CD14-positive monocyte (primary cell): ENCODE measurements around the gene TSPAN19. TPM values are rescaled to one million over a fixed set of nuclear protein-coding genes. Genes with fewer than 3 reads are reported as not detected.

Source experiments
- DNase-seq, 3 donors: peaks; one replicate each; pipeline ENCODE4 v3.0.0-alpha.2; 2011 to 2022
- H2AFZ ChIP-seq: 2 replicates; pipeline ENCODE4 v1.6.0; 2012; ENCODE audit warnings: mild to moderate bottlenecking, low read depth, low read length, inconsistent platforms; ENCODE audit not compliant: insufficient read depth, poor library complexity, severe bottlenecking
- H3K27ac ChIP-seq, 2 donors: 1 replicate in 1 of 2; 2 replicates in 1 of 2; pipeline ENCODE4 v1.5.1; 2012 to 2013; ENCODE audit warnings: low read length in 2 of 2, control low read depth in 1 of 2, inconsistent platforms in 1 of 2, low read depth in 1 of 2, mild to moderate bottlenecking in 1 of 2
- H3K27me3 ChIP-seq, 2 donors: one replicate each; pipeline versions ENCODE4 v1.6.0 to v1.6.1; 2011 to 2013; ENCODE audit warnings: low read length in 2 of 2; ENCODE audit not compliant: control insufficient read depth in 2 of 2, insufficient read depth in 2 of 2
- H3K36me3 ChIP-seq, 2 donors: replicated peaks in 1 of 2; 1 replicate in 1 of 2; 2 replicates in 1 of 2; pipeline versions ENCODE4 v1.5.1 to v1.6.1; 2012 to 2013; ENCODE audit warnings: low read length in 2 of 2, control low read depth in 1 of 2, inconsistent platforms in 1 of 2, mild to moderate bottlenecking in 1 of 2; ENCODE audit not compliant: insufficient read depth in 2 of 2, control insufficient read depth in 1 of 2
- H3K4me1 ChIP-seq, 2 donors: 1 replicate in 1 of 2; 2 replicates in 1 of 2; pipeline versions ENCODE4 v1.5.1 to v1.6.1; 2012 to 2013; ENCODE audit warnings: low read length in 2 of 2, control low read depth in 1 of 2, inconsistent platforms in 1 of 2, mild to moderate bottlenecking in 1 of 2, moderate library complexity in 1 of 2; ENCODE audit not compliant: insufficient read depth in 2 of 2, control insufficient read depth in 1 of 2
- H3K4me2 ChIP-seq: replicated peaks from 2 replicates; pipeline ENCODE3; 2012; ENCODE audit warnings: low read length, moderate library complexity, mild to moderate bottlenecking; ENCODE audit not compliant: poor library complexity, severe bottlenecking; ENCODE audit errors: extremely low read depth
- H3K4me3 ChIP-seq, 3 experiments: fragments of 200-600 bp in 1 of 3; sonication (generic) in 1 of 3; replicated peaks in 1 of 3; 1 replicate in 2 of 3; 2 replicates in 1 of 3; pipeline ENCODE4 v1.5.1; 2011 to 2013; ENCODE audit warnings: low read length in 3 of 3, mild to moderate bottlenecking in 3 of 3, control low read depth in 2 of 3, low read depth in 2 of 3, inconsistent platforms in 1 of 3, moderate library complexity in 1 of 3
- H3K79me2 ChIP-seq: 2 replicates; pipeline ENCODE4 v1.6.0; 2012; ENCODE audit warnings: mild to moderate bottlenecking, control low read depth, inconsistent platforms, low read length, moderate library complexity; ENCODE audit not compliant: insufficient read depth
- H3K9ac ChIP-seq: 2 replicates; pipeline ENCODE4 v1.6.0; 2017; ENCODE audit warnings: low read length, mild to moderate bottlenecking; ENCODE audit not compliant: insufficient read depth, poor library complexity, severe bottlenecking
- H3K9me3 ChIP-seq, 2 donors: replicated peaks in 1 of 2; 1 replicate in 1 of 2; 2 replicates in 1 of 2; pipeline versions ENCODE4 v1.5.1 to v1.6.1; 2012 to 2013; ENCODE audit warnings: low read length in 2 of 2, control low read depth in 1 of 2; ENCODE audit not compliant: control insufficient read depth in 1 of 2, insufficient read depth in 1 of 2
- H4K20me1 ChIP-seq: 2 replicates; pipeline ENCODE4 v1.6.0; 2012; ENCODE audit warnings: mild to moderate bottlenecking, low read length, control low read depth, moderate library complexity; ENCODE audit not compliant: insufficient read depth
- H3K27ac Mint-ChIP-seq, 7 donors: one replicate each; pipeline ENCODE4 v1.8.0; 2020; ENCODE audit warnings: mild to moderate bottlenecking in 7 of 7, mixed read lengths in 7 of 7, moderate library complexity in 6 of 7, inconsistent platforms in 2 of 7
- H3K27me3 Mint-ChIP-seq, 3 donors: one replicate each; pipeline ENCODE4 v1.8.0; 2021 to 2022; ENCODE audit warnings: low read depth in 3 of 3, mild to moderate bottlenecking in 3 of 3, mixed read lengths in 3 of 3, moderate library complexity in 3 of 3, inconsistent platforms in 1 of 3
- H3K36me3 Mint-ChIP-seq, 2 donors: one replicate each; pipeline ENCODE4 v1.8.0; 2020; ENCODE audit warnings: mixed read lengths in 2 of 2, inconsistent platforms in 1 of 2, mild to moderate bottlenecking in 1 of 2
- H3K4me1 Mint-ChIP-seq: one replicate; pipeline ENCODE4 v1.8.0; 2020; ENCODE audit warnings: mild to moderate bottlenecking, mixed read lengths
- H3K4me3 Mint-ChIP-seq, 2 donors: one replicate each; pipeline ENCODE4 v1.8.0; 2020; ENCODE audit warnings: mild to moderate bottlenecking in 2 of 2, mixed read lengths in 2 of 2, moderate library complexity in 1 of 2
- H3K9me3 Mint-ChIP-seq, 7 donors: one replicate each; pipeline ENCODE4 v1.8.0; 2020 to 2022; ENCODE audit warnings: mixed read lengths in 7 of 7, mild to moderate bottlenecking in 6 of 7, moderate library complexity in 6 of 7, inconsistent platforms in 2 of 7
- WGBS: methylation state at CpG from one replicate; pipeline ENCODE4 v1.1.5; 2013; ENCODE audit warnings: missing lambda C conversion rate; ENCODE audit not compliant: insufficient coverage; 5-methylcytosine and 5-hydroxymethylcytosine counted together
- intact Hi-C, 2 donors: fragments of 100-400 bp; cut with micrococcal nuclease; formaldehyde crosslinking; loops; one replicate each; pipeline versions ENCODE4 v1.15.0 to v1.15.1; 2023
- polyA plus RNA-seq, 3 donors: library from polyadenylated mRNA; depleted of rRNA in 1 of 3; unstranded in 2 of 3; stranded (reverse) in 1 of 3; fragments of 300-500 nt in 2 of 3; fragments of >200 nt in 1 of 3; fragmentation: Illumina TruSeq in 2 of 3; gene quantifications; 1 replicate in 2 of 3; 2 replicates in 1 of 3; pipeline ENCODE4 v1.2.3, GENCODE V29; 2012 to 2021
- TF ChIP-seq, protein P1 (sequence below): fragments of 200-600 bp; IDR thresholded peaks from one replicate; pipeline ENCODE4 v1.8.0; 2022; ENCODE audit warnings: antibody characterized with exemption, mild to moderate bottlenecking

The TSPAN19 gene
- polyA plus RNA-seq, 3 donors = not detected

DNA sequence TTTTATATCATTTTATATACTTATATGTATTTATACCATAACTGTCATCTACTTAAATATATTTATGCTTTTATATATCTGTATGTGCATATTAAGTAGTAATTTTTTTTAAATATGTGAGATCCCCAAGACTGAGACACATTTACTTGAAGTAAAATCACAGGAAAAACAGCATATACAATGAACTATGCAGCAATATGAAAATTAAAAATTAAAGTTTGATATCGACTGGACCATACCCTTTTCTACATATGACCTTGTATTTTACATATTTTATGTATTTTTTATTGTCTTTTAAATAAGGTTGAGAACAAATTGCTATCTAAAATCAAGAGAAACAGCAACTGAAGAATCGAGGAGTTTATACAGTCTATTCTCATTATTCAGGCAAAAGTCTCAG is 50.0 kb downstream of the TSPAN19 start:
- no CpG with 5 or more reads among the region's 2 CpGs for WGBS
- no peak overlapping the region for H3K27ac ChIP-seq
- no peak overlapping the region for H2AFZ ChIP-seq
- no peak for DNase-seq
- H3K9me3 ChIP-seq = no peaks in the 10 kb centered on the region
- intact Hi-C loops = no loop called here
- H3K4me1 ChIP-seq = no peaks in the 10 kb centered on the region
- no peaks in the 10 kb centered on the region for H4K20me1 ChIP-seq
- H3K9ac ChIP-seq = no peak overlapping the region
- H3K4me2 ChIP-seq = no peak overlapping the region
- Mint-ChIP-seq H3K4me1 (no peaks in the 10 kb centered on the region), H3K9me3 (no peaks in the 10 kb centered on the region), H3K27ac (no peak overlapping the region), H3K4me3 (no peak overlapping the region), H3K36me3 (no peaks in the 10 kb centered on the region), H3K27me3 (no peaks in the 10 kb centered on the region)
- no peaks in the 10 kb centered on the region for H3K36me3 ChIP-seq
- no peaks in the 10 kb centered on the region for H3K79me2 ChIP-seq
- TF ChIP-seq, protein P1, sequence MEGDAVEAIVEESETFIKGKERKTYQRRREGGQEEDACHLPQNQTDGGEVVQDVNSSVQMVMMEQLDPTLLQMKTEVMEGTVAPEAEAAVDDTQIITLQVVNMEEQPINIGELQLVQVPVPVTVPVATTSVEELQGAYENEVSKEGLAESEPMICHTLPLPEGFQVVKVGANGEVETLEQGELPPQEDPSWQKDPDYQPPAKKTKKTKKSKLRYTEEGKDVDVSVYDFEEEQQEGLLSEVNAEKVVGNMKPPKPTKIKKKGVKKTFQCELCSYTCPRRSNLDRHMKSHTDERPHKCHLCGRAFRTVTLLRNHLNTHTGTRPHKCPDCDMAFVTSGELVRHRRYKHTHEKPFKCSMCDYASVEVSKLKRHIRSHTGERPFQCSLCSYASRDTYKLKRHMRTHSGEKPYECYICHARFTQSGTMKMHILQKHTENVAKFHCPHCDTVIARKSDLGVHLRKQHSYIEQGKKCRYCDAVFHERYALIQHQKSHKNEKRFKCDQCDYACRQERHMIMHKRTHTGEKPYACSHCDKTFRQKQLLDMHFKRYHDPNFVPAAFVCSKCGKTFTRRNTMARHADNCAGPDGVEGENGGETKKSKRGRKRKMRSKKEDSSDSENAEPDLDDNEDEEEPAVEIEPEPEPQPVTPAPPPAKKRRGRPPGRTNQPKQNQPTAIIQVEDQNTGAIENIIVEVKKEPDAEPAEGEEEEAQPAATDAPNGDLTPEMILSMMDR = no peak
- H3K27me3 ChIP-seq = no peaks in the 10 kb centered on the region
- H3K4me3 ChIP-seq = no peak overlapping the region

DNA sequence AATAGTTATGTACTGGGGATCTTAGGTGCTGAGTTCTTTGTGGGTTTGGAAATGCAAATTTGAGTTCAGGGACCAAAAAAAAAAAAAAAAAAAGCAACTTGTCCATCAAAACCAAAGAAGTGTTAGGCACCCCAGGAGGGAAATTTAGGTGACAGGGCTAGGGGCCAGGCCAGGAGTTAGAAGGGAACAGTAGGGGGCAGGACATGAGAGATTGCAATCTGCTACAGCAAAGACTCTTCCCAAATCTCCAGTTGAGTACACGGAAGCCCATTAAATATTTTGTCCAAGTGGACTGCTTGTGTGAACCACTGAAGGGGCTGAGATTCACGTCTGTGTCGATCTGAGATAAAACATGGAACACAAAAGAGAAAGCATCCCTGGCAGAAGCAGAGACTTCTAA is 52.8 kb downstream of the TSPAN19 start:
- Histone ChIP-seq H2AFZ (no peak overlapping the region), H3K36me3 (no peaks in the 10 kb centered on the region), H3K79me2 (no peaks in the 10 kb centered on the region), H3K9me3 (no peaks in the 10 kb centered on the region), H4K20me1 (no peaks in the 10 kb centered on the region), H3K4me2 (no peak overlapping the region), H3K27ac (no peak overlapping the region), H3K4me3 (no peak overlapping the region), H3K27me3 (no peaks in the 10 kb centered on the region), H3K9ac (no peak overlapping the region), H3K4me1 (no peaks in the 10 kb centered on the region)
- Mint-ChIP-seq H3K36me3 (no peaks in the 10 kb centered on the region), H3K27me3 (no peaks in the 10 kb centered on the region), H3K4me1 (no peaks in the 10 kb centered on the region), H3K9me3 (no peaks in the 10 kb centered on the region), H3K4me3 (no peak overlapping the region), H3K27ac (no peak overlapping the region)
- TF ChIP-seq, protein P1 = no peak
- DNase-seq = no peak
- intact Hi-C loops = no loop called here
- WGBS = no CpG with 5 or more reads among the region's 3 CpGs
